MCF 10A (cell line): ENCODE measurements around the gene DENND1C. TPM values are rescaled to one million over a fixed set of nuclear protein-coding genes. Genes with fewer than 3 reads are reported as not detected.

Experiments
- BruUV-seq: library from RNA; stranded (reverse); fragments of 400-500 nt; replicated peaks from 2 replicates; lab custom pipeline; 2021; lab: Mats Ljungman, UMichigan
- CTCF ChIA-PET: fragments of 300-600 bp; sonication (Branson Sonifier 250); formaldehyde crosslinking; extraction: SDS; loops from one replicate; lab custom pipeline; 2021; ENCODE audit warnings: antibody characterized with exemption, inconsistent platforms; lab: Yijun Ruan, JAX
- POLR2A ChIA-PET: fragments of 300-600, 350-650 bp; sonication (Branson Sonifier 250); formaldehyde crosslinking; extraction: SDS; loops from one replicate; lab custom pipeline; 2020; ENCODE audit warnings: antibody characterized with exemption, inconsistent platforms; lab: Yijun Ruan, JAX
- DNase-seq: peaks from one replicate; pipeline ENCODE4 v3.0.0-alpha.2; 2018; ENCODE audit not compliant: unreplicated experiment
- H3K27ac Mint-ChIP-seq: one replicate; pipeline ENCODE4 v1.8.0; 2022; ENCODE audit warnings: mild to moderate bottlenecking, low read depth, mixed read lengths; ENCODE audit not compliant: unreplicated experiment
- H3K27me3 Mint-ChIP-seq: one replicate; pipeline ENCODE4 v1.8.0; 2022; ENCODE audit warnings: mixed read lengths; ENCODE audit not compliant: insufficient read depth, unreplicated experiment
- H3K36me3 Mint-ChIP-seq: one replicate; pipeline ENCODE4 v1.8.0; 2022; ENCODE audit warnings: mild to moderate bottlenecking, moderate library complexity, mixed read lengths; ENCODE audit not compliant: insufficient read depth, unreplicated experiment
- H3K4me1 Mint-ChIP-seq: one replicate; pipeline ENCODE4 v1.8.0; 2022; ENCODE audit warnings: mixed read lengths; ENCODE audit not compliant: insufficient read depth, unreplicated experiment
- H3K4me3 Mint-ChIP-seq: one replicate; pipeline ENCODE4 v1.8.0; 2022; ENCODE audit warnings: mild to moderate bottlenecking, moderate library complexity, mixed read lengths; ENCODE audit not compliant: unreplicated experiment
- H3K9me3 Mint-ChIP-seq: one replicate; pipeline ENCODE4 v1.8.0; 2022; ENCODE audit warnings: mixed read lengths; ENCODE audit not compliant: unreplicated experiment
- intact Hi-C: fragments of 100-400 bp; cut with micrococcal nuclease; formaldehyde crosslinking; loops from 2 replicates; pipeline ENCODE4 v1.14.1; 2022
- total RNA-seq: library from RNA; stranded (reverse); gene quantifications from 2 replicates; pipeline ENCODE4 v1.2.3, GENCODE V29; 2022
- TF ChIP-seq, protein P1 (sequence below): fragments of 200-600 bp; IDR thresholded peaks from one replicate; pipeline ENCODE4 v1.8.0; 2022; ENCODE audit warnings: antibody characterized with exemption, mild to moderate bottlenecking; ENCODE audit not compliant: unreplicated experiment

DENND1C gene
- total RNA-seq, 1 experiment from 2014 or later = not detected

DNA sequence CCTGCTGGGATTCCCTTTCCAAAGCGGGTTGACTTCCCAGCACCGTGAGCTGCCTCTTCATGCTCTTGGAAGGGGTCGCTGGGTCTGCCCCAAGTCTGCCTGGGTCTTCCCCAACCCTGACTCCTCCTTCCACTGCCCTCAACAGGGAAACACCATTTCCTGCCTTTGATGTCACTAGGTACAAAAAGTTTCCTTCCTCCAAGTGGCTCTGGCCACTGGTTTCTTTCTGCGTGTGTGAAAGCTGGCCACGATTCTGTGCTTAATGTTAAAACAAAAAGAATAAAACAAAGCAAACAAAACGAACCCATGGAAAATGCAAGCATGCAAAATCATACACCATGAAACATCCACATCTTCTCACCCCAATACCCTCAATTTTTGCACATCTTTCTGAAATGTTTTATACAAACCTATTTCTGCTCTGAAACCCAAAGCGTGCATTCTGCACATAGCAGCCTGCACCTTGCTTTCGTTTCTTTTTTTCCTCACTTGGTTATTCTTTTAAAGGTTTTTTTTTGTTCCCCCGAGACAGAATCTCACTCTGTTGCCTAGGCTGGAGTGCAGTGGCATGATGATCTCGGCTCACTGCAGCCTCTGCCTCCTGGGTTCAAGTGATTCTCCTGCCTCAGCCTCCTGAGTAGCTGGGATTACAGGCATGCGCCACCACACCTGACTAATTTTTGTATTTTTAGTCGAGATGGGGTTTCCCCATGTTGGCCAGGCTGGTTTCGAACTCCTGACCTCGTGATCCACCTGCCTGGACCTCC, 36.7 kb upstream of the DENND1C start:
- CTCF ChIA-PET = interaction anchor here (0.5 to 7.4 kb wide), 10 partner anchors 8 to 345 kb away, joined by 3 to 80 read pairs (median 3); no protein-coding TSS in a partner anchor
- H3K4me1 Mint-ChIP-seq = peaks cover 22% of the 10 kb centered on the region
- H3K27ac Mint-ChIP-seq = no peak overlapping the region
- BruUV-seq = no TSS peak
- POLR2A ChIA-PET = interaction anchor here (0.6 to 2.5 kb wide), 6 partner anchors 12 to 226 kb away, joined by 3 to 25 read pairs (median 4); partner anchors contain the start of gene TNFSF9
- no peak for DNase-seq
- intact Hi-C loops = loop anchor here (5.0 kb wide), 1 partner anchor 44 kb away; no protein-coding TSS in a partner anchor
- TF ChIP-seq, protein P1, sequence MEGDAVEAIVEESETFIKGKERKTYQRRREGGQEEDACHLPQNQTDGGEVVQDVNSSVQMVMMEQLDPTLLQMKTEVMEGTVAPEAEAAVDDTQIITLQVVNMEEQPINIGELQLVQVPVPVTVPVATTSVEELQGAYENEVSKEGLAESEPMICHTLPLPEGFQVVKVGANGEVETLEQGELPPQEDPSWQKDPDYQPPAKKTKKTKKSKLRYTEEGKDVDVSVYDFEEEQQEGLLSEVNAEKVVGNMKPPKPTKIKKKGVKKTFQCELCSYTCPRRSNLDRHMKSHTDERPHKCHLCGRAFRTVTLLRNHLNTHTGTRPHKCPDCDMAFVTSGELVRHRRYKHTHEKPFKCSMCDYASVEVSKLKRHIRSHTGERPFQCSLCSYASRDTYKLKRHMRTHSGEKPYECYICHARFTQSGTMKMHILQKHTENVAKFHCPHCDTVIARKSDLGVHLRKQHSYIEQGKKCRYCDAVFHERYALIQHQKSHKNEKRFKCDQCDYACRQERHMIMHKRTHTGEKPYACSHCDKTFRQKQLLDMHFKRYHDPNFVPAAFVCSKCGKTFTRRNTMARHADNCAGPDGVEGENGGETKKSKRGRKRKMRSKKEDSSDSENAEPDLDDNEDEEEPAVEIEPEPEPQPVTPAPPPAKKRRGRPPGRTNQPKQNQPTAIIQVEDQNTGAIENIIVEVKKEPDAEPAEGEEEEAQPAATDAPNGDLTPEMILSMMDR = no peak
- no peaks in the 10 kb centered on the region for H3K27me3 Mint-ChIP-seq
- H3K36me3 Mint-ChIP-seq = no peaks in the 10 kb centered on the region
- no peak overlapping the region for H3K4me3 Mint-ChIP-seq
- no peaks in the 10 kb centered on the region for H3K9me3 Mint-ChIP-seq

DNA sequence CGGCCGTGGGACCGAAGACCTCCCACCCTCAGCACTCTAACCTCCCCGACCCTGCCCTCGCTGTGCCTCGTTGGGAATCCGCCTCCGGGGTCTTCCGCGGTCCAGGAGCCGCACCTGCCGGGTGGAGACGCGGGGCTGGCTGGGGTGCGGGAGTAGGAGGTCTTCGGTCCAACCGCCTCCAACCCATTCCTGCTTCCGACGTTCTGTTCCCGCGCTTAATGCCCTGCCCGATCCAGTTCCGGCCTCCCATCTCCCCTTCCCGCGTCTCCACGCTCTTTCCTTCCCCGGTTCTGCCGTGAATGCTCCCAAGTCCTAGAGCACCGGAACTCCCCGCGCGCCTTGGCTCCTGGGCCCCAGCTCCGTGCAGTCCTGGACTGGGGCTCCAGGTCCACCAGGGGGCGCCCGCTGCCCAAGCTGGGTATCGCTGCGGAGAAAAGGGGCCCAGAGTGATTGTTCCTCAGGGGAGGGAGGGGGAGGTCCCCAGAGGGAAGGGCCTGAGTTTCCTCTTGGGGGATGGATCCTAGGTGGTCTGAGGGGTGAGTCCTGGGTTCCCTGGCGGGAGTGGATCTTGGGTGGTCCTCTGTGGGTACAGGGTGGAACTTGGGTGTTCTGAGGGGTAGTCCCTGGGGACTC, 35.2 kb upstream of the DENND1C start:
- ChIA-PET POLR2A (interaction anchor here (0.7 to 2.5 kb wide), 15 partner anchors 15 to 1650 kb away, joined by 3 to 25 read pairs (median 3); partner anchors contain the start of genes ALKBH7 and TNFSF9), CTCF (interaction anchor here (0.6 to 7.4 kb wide), 22 partner anchors 9 to 454 kb away, joined by 3 to 80 read pairs (median 3); no protein-coding TSS in a partner anchor)
- no peaks in the 10 kb centered on the region for H3K9me3 Mint-ChIP-seq
- no peaks in the 10 kb centered on the region for H3K36me3 Mint-ChIP-seq
- H3K4me1 Mint-ChIP-seq = peaks cover 18% of the 10 kb centered on the region
- no TSS peak for BruUV-seq
- no peaks in the 10 kb centered on the region for H3K27me3 Mint-ChIP-seq
- H3K27ac Mint-ChIP-seq = peak overlapping the region; percentile 67
- intact Hi-C loops = loop anchor here (1.0 to 5.0 kb wide), 5 partner anchors 46 to 347 kb away; no protein-coding TSS in a partner anchor
- peak; percentile 93 for DNase-seq
- peak overlapping the region; percentile 83 for H3K4me3 Mint-ChIP-seq
- TF ChIP-seq, protein P1 = peak; percentile 94

DNA sequence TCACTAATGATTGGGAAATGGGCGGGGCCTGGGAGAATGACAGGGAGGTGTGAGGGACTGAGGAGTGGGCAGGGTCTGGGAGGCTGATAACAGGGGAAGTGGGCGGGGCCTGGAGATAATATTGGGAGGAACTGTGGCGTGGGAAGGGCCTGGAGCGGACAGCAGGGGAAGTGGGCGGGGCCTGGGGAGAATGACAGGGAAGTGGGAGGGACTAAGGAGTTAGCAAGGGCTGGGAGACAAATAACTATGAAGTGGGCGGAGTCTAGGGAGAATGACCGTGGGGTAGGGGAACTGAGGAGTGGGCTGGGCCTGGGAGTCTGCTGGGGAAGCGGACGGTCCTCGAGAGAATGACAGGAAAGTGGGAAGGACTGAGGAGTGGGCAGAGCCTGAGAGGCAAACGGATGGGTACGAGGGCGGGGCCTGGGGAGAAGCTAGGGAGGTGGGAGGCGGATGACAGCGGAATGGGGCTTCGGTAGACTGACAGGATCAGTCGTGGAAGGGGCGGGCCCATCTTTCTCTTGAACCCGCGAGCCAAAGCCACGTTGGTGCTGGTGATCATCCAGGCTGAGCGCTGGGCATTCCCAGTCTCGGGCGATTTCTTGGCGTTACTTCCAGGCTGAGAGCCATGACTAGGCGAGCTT, 34.6 kb upstream of the DENND1C start:
- Mint-ChIP-seq H3K27ac (peak overlapping the region; percentile 67), H3K4me3 (peak overlapping the region; percentile 83), H3K36me3 (no peaks in the 10 kb centered on the region), H3K4me1 (peaks cover 17% of the 10 kb centered on the region), H3K9me3 (no peaks in the 10 kb centered on the region), H3K27me3 (no peaks in the 10 kb centered on the region)
- ChIA-PET POLR2A (interaction anchor here (0.7 to 2.5 kb wide), 15 partner anchors 15 to 1649 kb away, joined by 3 to 25 read pairs (median 3); partner anchors contain the start of genes ALKBH7 and TNFSF9), CTCF (interaction anchor here (0.6 to 7.4 kb wide), 21 partner anchors 8 to 454 kb away, joined by 3 to 80 read pairs (median 3); no protein-coding TSS in a partner anchor)
- intact Hi-C loops = loop anchor here (1.0 to 5.0 kb wide), 3 partner anchors 46 to 220 kb away; no protein-coding TSS in a partner anchor
- peak; percentile 95 for DNase-seq
- no TSS peak for BruUV-seq
- TF ChIP-seq, protein P1 = no peak
